Endothelial cell of umbilical vein (primary cell): Measurements from ENCODE around the gene LNX2.

Source experiments
- EZH2 ChIP-seq: IDR thresholded peaks from 2 replicates; pipeline ENCODE4 v1.6.1; 2012; ENCODE audit warnings: borderline replicate concordance, low read depth, mild to moderate bottlenecking, moderate library complexity, low read length, inconsistent platforms; ENCODE audit not compliant: severe bottlenecking
- GATA2 ChIP-seq: IDR thresholded peaks from 2 replicates; pipeline ENCODE4 v1.7.0; 2011; ENCODE audit warnings: low read depth, mild to moderate bottlenecking, moderate library complexity, mixed read lengths, low read length; ENCODE audit not compliant: insufficient read length, insufficient read depth
- JUN ChIP-seq: IDR thresholded peaks from 2 replicates; pipeline ENCODE4 v1.6.1; 2011; ENCODE audit warnings: borderline replicate concordance, low read depth; ENCODE audit not compliant: insufficient read length, insufficient read depth
- MYC ChIP-seq: IDR thresholded peaks from one replicate; pipeline ENCODE4 v1.6.1; 2011; ENCODE audit warnings: mild to moderate bottlenecking, low read depth, low read length
- POLR2A ChIP-seq: IDR thresholded peaks from 2 replicates; pipeline ENCODE4 v1.6.1; 2012; ENCODE audit warnings: low read depth, mild to moderate bottlenecking, control low read depth, low read length
- POLR2AphosphoS5 ChIP-seq: IDR thresholded peaks from 2 replicates; pipeline ENCODE4 v1.6.1; 2012; ENCODE audit warnings: low read depth, mild to moderate bottlenecking, control low read depth, low read length, moderate library complexity; ENCODE audit not compliant: insufficient read depth
- TF ChIP-seq, protein P1 (sequence below), 2 donors: IDR thresholded peaks; 1 replicate in 1 of 2; 2 replicates in 1 of 2; pipeline ENCODE4 v1.5.1; 2011; ENCODE audit warnings: low read length in 2 of 2, mild to moderate bottlenecking in 2 of 2, moderate library complexity in 2 of 2, control low read depth in 1 of 2, inconsistent platforms in 1 of 2, low read depth in 1 of 2; ENCODE audit not compliant: insufficient read depth in 1 of 2; ENCODE audit errors: extremely low read depth in 1 of 2
- TF ChIP-seq, protein P2 (sequence below): IDR thresholded peaks from 2 replicates; pipeline ENCODE4 v1.6.1; 2011; ENCODE audit not compliant: insufficient read depth, insufficient read length

DNA sequence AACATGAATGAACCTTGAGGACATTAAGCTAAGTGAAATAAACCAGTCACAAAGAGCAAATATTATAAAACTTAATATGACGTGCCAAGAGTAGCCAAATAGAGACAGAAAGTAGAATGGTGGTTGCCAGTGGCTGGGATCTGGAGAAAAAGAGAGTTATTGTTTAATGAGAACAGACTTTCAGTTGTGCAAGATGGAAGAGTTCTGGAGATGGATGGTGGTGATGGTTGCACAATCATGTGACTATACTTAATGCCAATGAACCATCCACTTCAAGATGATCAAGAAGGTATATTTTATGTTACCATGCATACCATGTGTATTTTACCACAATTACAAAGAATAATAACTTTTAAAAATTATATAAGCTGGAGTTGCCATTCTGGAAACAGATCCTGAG lies 104.2 kb downstream of the LNX2 start:
- TF ChIP-seq, protein P1, sequence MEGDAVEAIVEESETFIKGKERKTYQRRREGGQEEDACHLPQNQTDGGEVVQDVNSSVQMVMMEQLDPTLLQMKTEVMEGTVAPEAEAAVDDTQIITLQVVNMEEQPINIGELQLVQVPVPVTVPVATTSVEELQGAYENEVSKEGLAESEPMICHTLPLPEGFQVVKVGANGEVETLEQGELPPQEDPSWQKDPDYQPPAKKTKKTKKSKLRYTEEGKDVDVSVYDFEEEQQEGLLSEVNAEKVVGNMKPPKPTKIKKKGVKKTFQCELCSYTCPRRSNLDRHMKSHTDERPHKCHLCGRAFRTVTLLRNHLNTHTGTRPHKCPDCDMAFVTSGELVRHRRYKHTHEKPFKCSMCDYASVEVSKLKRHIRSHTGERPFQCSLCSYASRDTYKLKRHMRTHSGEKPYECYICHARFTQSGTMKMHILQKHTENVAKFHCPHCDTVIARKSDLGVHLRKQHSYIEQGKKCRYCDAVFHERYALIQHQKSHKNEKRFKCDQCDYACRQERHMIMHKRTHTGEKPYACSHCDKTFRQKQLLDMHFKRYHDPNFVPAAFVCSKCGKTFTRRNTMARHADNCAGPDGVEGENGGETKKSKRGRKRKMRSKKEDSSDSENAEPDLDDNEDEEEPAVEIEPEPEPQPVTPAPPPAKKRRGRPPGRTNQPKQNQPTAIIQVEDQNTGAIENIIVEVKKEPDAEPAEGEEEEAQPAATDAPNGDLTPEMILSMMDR (IDR thresholded peaks at IDR 0.05; ENCODE audit: extremely low read depth in 1 of 2, insufficient read depth in 1 of 2, low read depth in 1 of 2, low read length in 2 of 2), result no peak
- TF ChIP-seq POLR2AphosphoS5 (no peak), JUN (no peak), MYC (no peak), EZH2 (no peak), POLR2A (no peak), GATA2 (no peak)
- TF ChIP-seq, protein P2, sequence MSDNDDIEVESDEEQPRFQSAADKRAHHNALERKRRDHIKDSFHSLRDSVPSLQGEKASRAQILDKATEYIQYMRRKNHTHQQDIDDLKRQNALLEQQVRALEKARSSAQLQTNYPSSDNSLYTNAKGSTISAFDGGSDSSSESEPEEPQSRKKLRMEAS, result no peak
